GM23338 (cell line): ENCODE measurements around the gene MID1. TPM values are rescaled to one million over a fixed set of nuclear protein-coding genes. Genes with fewer than 3 reads are reported as not detected.

Source experiments
- ATAC-seq: fragments of 200-7000 bp; cut with Tn5 transposase; 3 replicates; pipeline ENCODE4 v1.9.1; 2020
- DNase-seq: peaks from one replicate; pipeline ENCODE4 v3.0.0-alpha.2; 2015; ENCODE audit warnings: low spot score
- H2AFZ ChIP-seq: fragments of 200-600 bp; sonication (generic); 2 replicates; pipeline ENCODE4 v1.8.0; 2016; ENCODE audit warnings: antibody characterized with exemption, mild to moderate bottlenecking, moderate library complexity
- H3F3A ChIP-seq: fragments of 200-600 bp; sonication (generic); replicated peaks from 2 replicates; pipeline ENCODE4 v1.8.0; 2017; ENCODE audit warnings: antibody characterized with exemption, mixed run types, low read depth
- H3K27ac ChIP-seq: fragments of 200-600 bp; sonication (generic); 2 replicates; pipeline ENCODE4 v1.6.1; 2016; ENCODE audit warnings: low read depth
- H3K27me3 ChIP-seq: fragments of 200-600 bp; sonication (generic); 2 replicates; pipeline ENCODE4 v1.8.0; 2016; ENCODE audit warnings: mild to moderate bottlenecking, mixed run types, moderate library complexity; ENCODE audit not compliant: insufficient read depth
- H3K36me3 ChIP-seq: fragments of 200-600 bp; sonication (generic); 2 replicates; pipeline ENCODE4 v1.8.0; 2016; ENCODE audit warnings: mild to moderate bottlenecking; ENCODE audit not compliant: insufficient read depth
- H3K4me1 ChIP-seq: fragments of 200-600 bp; sonication (generic); 2 replicates; pipeline ENCODE4 v1.8.0; 2016; ENCODE audit warnings: mild to moderate bottlenecking, moderate library complexity; ENCODE audit not compliant: insufficient read depth
- H3K4me2 ChIP-seq: fragments of 200-600 bp; sonication (generic); 2 replicates; pipeline ENCODE4 v1.7.1; 2017; ENCODE audit warnings: mixed run types
- H3K4me3 ChIP-seq: fragments of 200-600 bp; sonication (generic); 2 replicates; pipeline ENCODE4 v1.6.1; 2016; ENCODE audit warnings: mixed run types
- H3K79me2 ChIP-seq: fragments of 200-600 bp; sonication (generic); replicated peaks from 2 replicates; pipeline ENCODE4 v1.8.0; 2017; ENCODE audit warnings: mild to moderate bottlenecking; ENCODE audit not compliant: insufficient read depth
- H3K9me2 ChIP-seq: fragments of 200-600 bp; sonication (generic); 2 replicates; pipeline ENCODE4 v1.8.0; 2017; ENCODE audit not compliant: insufficient read depth
- H4K20me1 ChIP-seq: fragments of 200-600 bp; sonication (generic); replicated peaks from 2 replicates; pipeline ENCODE4 v1.8.0; 2017; ENCODE audit warnings: mild to moderate bottlenecking; ENCODE audit not compliant: insufficient read depth
- H3K27ac Mint-ChIP-seq: 2 replicates; pipeline ENCODE4 v1.8.0; 2020; ENCODE audit warnings: inconsistent platforms, mild to moderate bottlenecking, moderate library complexity, mixed read lengths
- H3K27me3 Mint-ChIP-seq: 3 replicates; pipeline ENCODE4 v1.8.0; 2022; ENCODE audit warnings: low read depth, mild to moderate bottlenecking, moderate library complexity, mixed read lengths, inconsistent platforms; ENCODE audit not compliant: insufficient read depth, poor library complexity
- H3K36me3 Mint-ChIP-seq: 3 replicates; pipeline ENCODE4 v1.8.0; 2021; ENCODE audit warnings: low read depth, mild to moderate bottlenecking, inconsistent platforms, moderate library complexity, mixed read lengths
- H3K4me1 Mint-ChIP-seq: 3 replicates; pipeline ENCODE4 v1.8.0; 2020; ENCODE audit warnings: mild to moderate bottlenecking, inconsistent platforms, mixed read lengths
- H3K4me3 Mint-ChIP-seq: 3 replicates; pipeline ENCODE4 v1.8.0; 2021; ENCODE audit warnings: moderate library complexity, mild to moderate bottlenecking, inconsistent platforms, mixed read lengths
- H3K9me3 Mint-ChIP-seq: 3 replicates; pipeline ENCODE4 v1.8.0; 2020; ENCODE audit warnings: moderate library complexity, mild to moderate bottlenecking, inconsistent platforms, mixed read lengths
- CREB1 ChIP-seq: fragments of 250-450 bp; sonication (Bioruptor Pico); IDR thresholded peaks from 2 replicates; pipeline ENCODE4 v1.5.0; 2020; ENCODE audit warnings: low read depth, mild to moderate bottlenecking, moderate library complexity
- CTCF ChIP-seq, 2 experiments: fragments of 200-600 bp in 1 of 2; sonication (generic) in 1 of 2; conservative IDR thresholded peaks; 2 replicates each; pipeline versions ENCODE4 v1.5.1 to v1.6.1; 2016 to 2017; ENCODE audit warnings: antibody characterized with exemption in 2 of 2, low read depth in 2 of 2, mild to moderate bottlenecking in 2 of 2, moderate library complexity in 1 of 2
- ETS1 ChIP-seq: IDR thresholded peaks from 2 replicates; pipeline ENCODE4 v1.6.1; 2016; ENCODE audit warnings: antibody characterized with exemption
- EZH2 ChIP-seq: fragments of 200-600 bp; sonication (generic); IDR thresholded peaks from one replicate; pipeline ENCODE4 v1.8.0; 2017; ENCODE audit warnings: antibody characterized with exemption, mild to moderate bottlenecking, low read depth; ENCODE audit not compliant: unreplicated experiment
- NANOG ChIP-seq: IDR thresholded peaks from 2 replicates; pipeline ENCODE4 v1.6.1; 2016; ENCODE audit warnings: antibody characterized with exemption, borderline replicate concordance
- ZNF114 ChIP-seq: fragments of 250-450 bp; sonication (Bioruptor Pico); IDR thresholded peaks from 2 replicates; pipeline ENCODE4 v1.5.0; 2020; ENCODE audit warnings: mild to moderate bottlenecking, moderate library complexity
- ZNF331 ChIP-seq: fragments of 250-450 bp; sonication (Bioruptor Pico); IDR thresholded peaks from 2 replicates; pipeline ENCODE4 v1.5.0; 2020; ENCODE audit warnings: low read depth, mild to moderate bottlenecking, moderate library complexity
- ZNF462 ChIP-seq: fragments of 250-450 bp; sonication (Bioruptor Pico); IDR thresholded peaks from 2 replicates; pipeline ENCODE4 v1.5.0; 2020; ENCODE audit warnings: mild to moderate bottlenecking, moderate library complexity
- polyA plus RNA-seq: library from polyadenylated mRNA; unstranded; fragments of >200 nt; fragmentation: Nextera tagmentation; extraction: Ambion mirVana; gene quantifications from 2 replicates; pipeline ENCODE4 v1.2.1, GENCODE V29; 2016
- total RNA-seq: library from RNA; depleted of rRNA; stranded (reverse); fragments of >200 nt; shearing (Covaris generic); gene quantifications from 2 replicates; pipeline ENCODE4 v1.2.3, GENCODE V29; 2014

The MID1 gene
- total and polyA plus RNA-seq, 2 experiments from 2014 or later, result 27.2 to 39.3 TPM

DNA sequence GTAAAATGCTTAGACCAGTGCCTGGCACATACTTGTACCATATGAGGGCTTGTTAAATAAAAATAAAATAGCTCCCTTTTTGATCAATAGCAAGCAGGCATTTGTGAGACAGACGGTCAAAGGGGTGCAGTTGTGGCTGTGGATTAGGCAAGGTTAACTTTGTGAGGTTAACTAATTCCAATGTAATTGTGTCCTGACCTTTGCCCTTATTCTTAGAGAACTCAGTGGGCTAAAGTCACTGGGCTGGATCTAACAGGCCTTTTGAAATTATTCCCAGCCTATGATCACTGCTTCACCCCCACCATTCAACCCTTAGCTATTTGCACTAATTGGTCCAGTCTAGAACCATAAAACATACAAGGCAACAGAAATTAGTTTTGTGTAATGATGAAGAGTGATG is 166.4 kb downstream of the MID1 start:
- Mint-ChIP-seq H3K27me3 (no peaks in the 10 kb centered on the region), H3K4me3 (no peak overlapping the region), H3K36me3 (peaks cover 57% of the 10 kb centered on the region), H3K4me1 (no peaks in the 10 kb centered on the region), H3K27ac (no peak overlapping the region), H3K9me3 (peaks cover 4% of the 10 kb centered on the region; the same call in 1 of the 3 replicates)
- no peak overlapping the region for H2AFZ ChIP-seq
- H3F3A ChIP-seq, result no peaks in the 10 kb centered on the region
- no peak overlapping the region for H3K27ac ChIP-seq
- H4K20me1 ChIP-seq, result no peaks in the 10 kb centered on the region; the same call in 1 of the 2 replicates
- H3K79me2 ChIP-seq, result no peaks in the 10 kb centered on the region
- H3K4me1 ChIP-seq, result no peaks in the 10 kb centered on the region
- DNase-seq, result no peak
- H3K4me2 ChIP-seq, result no peak overlapping the region
- no peak for ATAC-seq
- H3K4me3 ChIP-seq, result no peak overlapping the region
- no peaks in the 10 kb centered on the region for H3K9me2 ChIP-seq
- no peaks in the 10 kb centered on the region for H3K27me3 ChIP-seq
- peaks cover 3% of the 10 kb centered on the region; the same call in 1 of the 2 replicates for H3K36me3 ChIP-seq
- TF ChIP-seq CREB1, result no peak
- no peak for TF ChIP-seq ZNF331 (CRISPR knock-in tag)
- no peak for TF ChIP-seq CTCF (conservative IDR thresholded peaks at IDR 0.05; ENCODE audit: low read depth in 2 of 2)
- TF ChIP-seq EZH2, result no peak
- no peak for TF ChIP-seq NANOG
- TF ChIP-seq ZNF462, result no peak
- TF ChIP-seq ZNF114 (CRISPR knock-in tag), result no peak
- no peak for TF ChIP-seq ETS1
